SK-N-SH (cell line): Measurements from ENCODE around the gene KCNJ4. TPM values are rescaled to one million over a fixed set of nuclear protein-coding genes. Genes with fewer than 3 reads are reported as not detected.

Experiments used
- CTCF ChIA-PET: fragments of 300-600, 350-600 bp; formaldehyde crosslinking; extraction: SDS; loops from one replicate; lab custom pipeline; 2021; lab: Yijun Ruan, JAX
- POLR2A ChIA-PET: fragments of 350-600 bp; sonication (Branson Sonifier 250); formaldehyde crosslinking; extraction: SDS; loops from one replicate; lab custom pipeline; 2020; ENCODE audit warnings: antibody characterized with exemption, inconsistent platforms; lab: Yijun Ruan, JAX
- DNase-seq: peaks from one replicate; pipeline ENCODE4 v3.0.0; 2012
- H2AFZ ChIP-seq: fragments of 200-600 bp; sonication (generic); 2 replicates; pipeline ENCODE4 v1.8.1; 2016; ENCODE audit warnings: antibody characterized with exemption, mild to moderate bottlenecking, low read depth
- H3F3A ChIP-seq: fragments of 200-600 bp; sonication (generic); replicated peaks from 2 replicates; pipeline ENCODE3; 2016; ENCODE audit warnings: antibody characterized with exemption, mild to moderate bottlenecking; ENCODE audit not compliant: insufficient read depth
- H3K27ac ChIP-seq, 2 experiments: fragments of 200-500 bp in 1 of 2; fragments of 200-600 bp in 1 of 2; sonication (Bioruptor generic) in 1 of 2; sonication (generic), shearing (Covaris generic) in 1 of 2; 2 replicates each; pipeline versions ENCODE4 v1.5.1 to v1.6.1; 2014 to 2016; ENCODE audit warnings: low read depth in 2 of 2, inconsistent platforms in 1 of 2, low read length in 1 of 2, mild to moderate bottlenecking in 1 of 2, mixed read lengths in 1 of 2
- H3K27me3 ChIP-seq: fragments of 200-600 bp; sonication (generic), shearing (Covaris generic); 2 replicates; pipeline ENCODE4 v1.6.1; 2016; ENCODE audit warnings: mixed run types; ENCODE audit not compliant: insufficient read depth
- H3K36me3 ChIP-seq, 2 experiments: fragments of 200-500 bp in 1 of 2; fragments of 200-600 bp in 1 of 2; sonication (Bioruptor generic) in 1 of 2; sonication (generic) in 1 of 2; replicated peaks in 1 of 2; 2 replicates each; pipeline versions ENCODE3 to v1.5.1; 2014 to 2016; ENCODE audit warnings: low read length in 1 of 2, mild to moderate bottlenecking in 1 of 2; ENCODE audit not compliant: insufficient read depth in 2 of 2, control insufficient read depth in 1 of 2
- H3K4me1 ChIP-seq, 2 experiments: fragments of 200-500 bp in 1 of 2; fragments of 200-600 bp in 1 of 2; sonication (Bioruptor generic) in 1 of 2; sonication (generic), shearing (Covaris generic) in 1 of 2; 2 replicates each; pipeline versions ENCODE4 v1.5.1 to v1.6.1; 2014 to 2016; ENCODE audit warnings: low read depth in 1 of 2, low read length in 1 of 2, mixed run types in 1 of 2; ENCODE audit not compliant: insufficient read depth in 2 of 2, control insufficient read depth in 1 of 2
- H3K4me2 ChIP-seq: fragments of 200-600 bp; sonication (generic), shearing (Covaris generic); 2 replicates; pipeline ENCODE4 v1.6.1; 2017; ENCODE audit warnings: mixed run types
- H3K4me3 ChIP-seq, 2 experiments: fragments of 200-500 bp in 1 of 2; fragments of 200-600 bp in 1 of 2; sonication (Bioruptor generic) in 1 of 2; sonication (generic), shearing (Covaris generic) in 1 of 2; 2 replicates each; pipeline versions ENCODE4 v1.5.1 to v1.8.1; 2014 to 2016; ENCODE audit warnings: low read depth in 2 of 2, inconsistent platforms in 1 of 2, low read length in 1 of 2, mild to moderate bottlenecking in 1 of 2, mixed read lengths in 1 of 2, moderate library complexity in 1 of 2
- H3K79me2 ChIP-seq: fragments of 200-600 bp; sonication (generic); 2 replicates; pipeline ENCODE4 v1.8.1; 2017; ENCODE audit warnings: mild to moderate bottlenecking; ENCODE audit not compliant: insufficient read depth
- H3K9ac ChIP-seq: fragments of 200-600 bp; sonication (generic); 2 replicates; pipeline ENCODE4 v1.6.1; 2017; ENCODE audit warnings: mixed run types
- H3K9me2 ChIP-seq: fragments of 200-600 bp; sonication (generic); 2 replicates; pipeline ENCODE4 v1.6.1; 2017; ENCODE audit warnings: mixed run types
- H3K9me3 ChIP-seq: fragments of 200-600 bp; sonication (generic); 2 replicates; pipeline ENCODE4 v1.6.1; 2017; ENCODE audit warnings: mixed run types, mild to moderate bottlenecking, moderate library complexity
- H4K20me1 ChIP-seq: fragments of 200-600 bp; sonication (generic); 2 replicates; pipeline ENCODE4 v1.6.1; 2017; ENCODE audit warnings: mild to moderate bottlenecking, mixed run types; ENCODE audit not compliant: insufficient read depth
- CHD2 ChIP-seq: fragments of 150-350 bp; IDR thresholded peaks from 2 replicates; pipeline ENCODE4 v1.6.1; 2018; ENCODE audit warnings: low read length; ENCODE audit not compliant: partially characterized antibody
- ELF1 ChIP-seq: IDR thresholded peaks from 2 replicates; pipeline ENCODE4 v1.4.0; 2012
- EP300 ChIP-seq, 2 experiments: IDR thresholded peaks; 2 replicates each; pipeline versions ENCODE4 v1.4.0 to v1.6.1; 2012; ENCODE audit warnings: borderline replicate concordance in 1 of 2, low read depth in 1 of 2, low read length in 1 of 2
- FOXM1 ChIP-seq: IDR thresholded peaks from 2 replicates; pipeline ENCODE4 v1.4.0; 2012; ENCODE audit warnings: low read depth, mild to moderate bottlenecking
- JUND ChIP-seq: IDR thresholded peaks from 2 replicates; pipeline ENCODE4 v1.4.0; 2012
- MEF2A ChIP-seq: IDR thresholded peaks from 2 replicates; pipeline ENCODE4 v1.4.0; 2012; ENCODE audit warnings: low read depth, borderline replicate concordance
- RCOR1 ChIP-seq: fragments of 150-350 bp; IDR thresholded peaks from 2 replicates; pipeline ENCODE4 v1.6.1; 2017; ENCODE audit warnings: antibody characterized with exemption, low read length
- RFX5 ChIP-seq: IDR thresholded peaks from 2 replicates; pipeline ENCODE4 v1.6.1; 2012; ENCODE audit warnings: mild to moderate bottlenecking, improper control_type of control experiment, low read length
- SIN3A ChIP-seq: IDR thresholded peaks from 2 replicates; pipeline ENCODE4 v1.6.1; 2012; ENCODE audit warnings: low read depth, mild to moderate bottlenecking, low read length, moderate library complexity, borderline replicate concordance
- TAF1 ChIP-seq: IDR thresholded peaks from 2 replicates; pipeline ENCODE4 v1.6.1; 2012; ENCODE audit warnings: low read depth, mild to moderate bottlenecking, low read length, moderate library complexity, borderline replicate concordance
- TCF12 ChIP-seq: IDR thresholded peaks from 2 replicates; pipeline ENCODE4 v1.4.0; 2012
- USF1 ChIP-seq: IDR thresholded peaks from 2 replicates; pipeline ENCODE4 v1.4.0; 2012; ENCODE audit warnings: low read depth, borderline replicate concordance
- ZBTB33 ChIP-seq: IDR thresholded peaks from 2 replicates; pipeline ENCODE4 v1.4.0; 2012; ENCODE audit warnings: low read depth, borderline replicate concordance
- WGBS: methylation state at CpG from one replicate; pipeline ENCODE4 v1.1.6; 2017; ENCODE audit warnings: low lambda C conversion rate; 5-methylcytosine and 5-hydroxymethylcytosine counted together
- polyA plus RNA-seq, 3 experiments: library from polyadenylated mRNA; depleted of rRNA; stranded (reverse); fragments of >200 nt; gene quantifications; 2 replicates each; pipeline ENCODE4 v1.2.3, GENCODE V29; 2012
- TF ChIP-seq, protein P1 (sequence below): IDR thresholded peaks from 2 replicates; pipeline ENCODE4; 2012
- TF ChIP-seq, protein P2 (sequence below): IDR thresholded peaks from 2 replicates; pipeline ENCODE4 v1.4.0; 2012; ENCODE audit warnings: low read depth
- TF ChIP-seq, protein P3 (sequence below): fragments of 200-600 bp; sonication (generic); IDR thresholded peaks from 2 replicates; pipeline ENCODE4 v1.6.1; 2017; ENCODE audit warnings: antibody characterized with exemption, mild to moderate bottlenecking, moderate library complexity

Gene KCNJ4
- polyA plus RNA-seq, 1 of the 3 experiments (the other 2 are of a cell fraction): not detected

- 62% methylated on average over 8 of the region's 16 CpGs for WGBS
- Histone ChIP-seq H3K27me3 (no peaks in the 10 kb centered on the region), H2AFZ (no peak overlapping the region), H3K9me3 (no peaks in the 10 kb centered on the region), H3F3A (no peaks in the 10 kb centered on the region), H3K79me2 (no peaks in the 10 kb centered on the region), H3K4me1 (peaks cover 0 to 2% of the 10 kb centered on the region in 2 experiments; a peak in 1 of 4 replicates), H3K4me3 (no peak overlapping the region), H4K20me1 (no peaks in the 10 kb centered on the region), H3K9me2 (no peaks in the 10 kb centered on the region), H3K27ac (no peak overlapping the region), H3K36me3 (no peaks in the 10 kb centered on the region), H3K9ac (no peak overlapping the region), H3K4me2 (no peak overlapping the region)
- CTCF ChIA-PET: no interaction called here
- TF ChIP-seq ZBTB33: no peak
- no peak for TF ChIP-seq FOXM1
- POLR2A ChIA-PET: no interaction called here
- no peak for DNase-seq
Measured at GRCh38 chr22:38417252-38418060, 37.5 kb downstream of the KCNJ4 start.

GRCh38 chr22:38416621-38417251 is 38.3 kb downstream of the KCNJ4 start:
- CTCF ChIA-PET: no interaction called here

More at GRCh38 chr22:38416621-38417251, 38.3 kb downstream of the KCNJ4 start:
- DNase-seq: no peak
- H4K20me1 ChIP-seq: no peaks in the 10 kb centered on the region
- no peaks in the 10 kb centered on the region for H3F3A ChIP-seq
- no peaks in the 10 kb centered on the region for H3K27me3 ChIP-seq
- H3K4me3 ChIP-seq: no peak overlapping the region
- no peak overlapping the region for H3K9ac ChIP-seq
- no peaks in the 10 kb centered on the region for H3K9me3 ChIP-seq
- no peak overlapping the region for H2AFZ ChIP-seq
- WGBS: 83% methylated on average over 2 of the region's 18 CpGs
- H3K27ac ChIP-seq: no peak overlapping the region
- no peaks in the 10 kb centered on the region for H3K9me2 ChIP-seq
- no peaks in the 10 kb centered on the region for H3K79me2 ChIP-seq
- H3K36me3 ChIP-seq: no peaks in the 10 kb centered on the region
- H3K4me1 ChIP-seq: peaks cover 0 to 3% of the 10 kb centered on the region in 2 experiments; a peak in 1 of 4 replicates
- H3K4me2 ChIP-seq: no peak overlapping the region
- TF ChIP-seq RCOR1 (no peak), SIN3A (no peak), JUND (no peak), CHD2 (no peak), MEF2A (no peak), EP300 (IDR thresholded peaks at IDR 0.05; ENCODE audit: borderline replicate concordance in 1 of 2, low read depth in 1 of 2, low read length in 1 of 2) (no peak), TCF12 (no peak), FOXM1 (no peak), TAF1 (no peak), USF1 (no peak), ZBTB33 (no peak), ELF1 (no peak), RFX5 (no peak)
- TF ChIP-seq, protein P1, sequence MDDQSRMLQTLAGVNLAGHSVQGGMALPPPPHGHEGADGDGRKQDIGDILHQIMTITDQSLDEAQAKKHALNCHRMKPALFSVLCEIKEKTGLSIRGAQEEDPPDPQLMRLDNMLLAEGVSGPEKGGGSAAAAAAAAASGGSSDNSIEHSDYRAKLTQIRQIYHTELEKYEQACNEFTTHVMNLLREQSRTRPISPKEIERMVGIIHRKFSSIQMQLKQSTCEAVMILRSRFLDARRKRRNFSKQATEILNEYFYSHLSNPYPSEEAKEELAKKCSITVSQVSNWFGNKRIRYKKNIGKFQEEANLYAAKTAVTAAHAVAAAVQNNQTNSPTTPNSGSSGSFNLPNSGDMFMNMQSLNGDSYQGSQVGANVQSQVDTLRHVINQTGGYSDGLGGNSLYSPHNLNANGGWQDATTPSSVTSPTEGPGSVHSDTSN: no peak
- TF ChIP-seq, protein P2, sequence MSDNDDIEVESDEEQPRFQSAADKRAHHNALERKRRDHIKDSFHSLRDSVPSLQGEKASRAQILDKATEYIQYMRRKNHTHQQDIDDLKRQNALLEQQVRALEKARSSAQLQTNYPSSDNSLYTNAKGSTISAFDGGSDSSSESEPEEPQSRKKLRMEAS: no peak
- TF ChIP-seq, protein P3, sequence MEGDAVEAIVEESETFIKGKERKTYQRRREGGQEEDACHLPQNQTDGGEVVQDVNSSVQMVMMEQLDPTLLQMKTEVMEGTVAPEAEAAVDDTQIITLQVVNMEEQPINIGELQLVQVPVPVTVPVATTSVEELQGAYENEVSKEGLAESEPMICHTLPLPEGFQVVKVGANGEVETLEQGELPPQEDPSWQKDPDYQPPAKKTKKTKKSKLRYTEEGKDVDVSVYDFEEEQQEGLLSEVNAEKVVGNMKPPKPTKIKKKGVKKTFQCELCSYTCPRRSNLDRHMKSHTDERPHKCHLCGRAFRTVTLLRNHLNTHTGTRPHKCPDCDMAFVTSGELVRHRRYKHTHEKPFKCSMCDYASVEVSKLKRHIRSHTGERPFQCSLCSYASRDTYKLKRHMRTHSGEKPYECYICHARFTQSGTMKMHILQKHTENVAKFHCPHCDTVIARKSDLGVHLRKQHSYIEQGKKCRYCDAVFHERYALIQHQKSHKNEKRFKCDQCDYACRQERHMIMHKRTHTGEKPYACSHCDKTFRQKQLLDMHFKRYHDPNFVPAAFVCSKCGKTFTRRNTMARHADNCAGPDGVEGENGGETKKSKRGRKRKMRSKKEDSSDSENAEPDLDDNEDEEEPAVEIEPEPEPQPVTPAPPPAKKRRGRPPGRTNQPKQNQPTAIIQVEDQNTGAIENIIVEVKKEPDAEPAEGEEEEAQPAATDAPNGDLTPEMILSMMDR: no peak
- POLR2A ChIA-PET: no interaction called here
